ENCODE measurements around the gene MTG2. TPM values are rescaled to one million over a fixed set of nuclear protein-coding genes. Genes with fewer than 3 reads are reported as not detected.

MTG2 gene
- total RNA-seq, 1 donor from 2014 or later: 17.5 TPM

DNA sequence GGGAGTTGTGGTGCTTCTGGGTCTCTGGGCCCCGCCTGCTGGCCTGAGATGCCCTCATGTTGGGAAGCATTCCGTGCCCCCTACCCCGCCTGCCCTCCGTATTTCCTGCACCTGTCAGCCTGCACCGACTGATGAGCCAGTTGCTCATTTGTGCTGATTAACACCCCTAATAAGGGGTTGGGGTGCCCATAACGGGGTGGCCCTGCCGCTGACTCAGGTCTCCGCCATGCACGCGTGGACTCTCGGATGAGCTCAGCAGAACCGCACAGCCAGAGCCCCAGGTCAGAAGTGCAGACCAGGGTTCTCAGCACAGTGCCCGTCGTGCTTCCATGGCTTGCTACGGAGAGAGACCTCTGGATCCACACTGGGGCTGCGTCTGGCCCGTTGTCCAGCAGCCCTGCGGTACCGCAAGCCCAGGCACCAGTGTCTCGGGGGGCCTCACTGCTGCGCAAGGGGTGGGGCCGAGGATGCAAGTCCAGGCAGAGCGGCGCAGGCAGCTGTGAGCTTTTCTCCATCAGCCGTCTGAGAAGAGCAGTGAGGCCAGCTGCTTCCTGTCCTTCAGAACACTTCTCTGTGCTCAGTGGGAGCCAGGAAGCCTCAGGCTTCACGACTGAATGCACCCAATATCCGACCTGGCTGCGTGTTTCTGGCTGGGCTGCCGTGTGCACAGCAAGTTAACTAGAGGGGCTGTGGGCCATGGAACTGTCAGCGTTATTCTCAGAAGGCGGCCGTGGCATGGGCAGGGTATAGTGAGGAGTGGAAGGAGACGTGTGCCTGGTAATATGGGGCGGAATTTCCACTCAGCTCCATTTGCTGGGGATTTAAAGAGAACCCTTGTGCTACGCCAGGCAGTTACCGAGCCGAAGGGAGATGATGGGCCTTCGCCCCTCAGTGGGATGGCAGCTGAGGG, 18.6 kb downstream of the MTG2 start:
- no peak for DNase-seq (ENCODE audit: low spot score in 2 of 2)
- FAIRE-seq: no peak

DNA sequence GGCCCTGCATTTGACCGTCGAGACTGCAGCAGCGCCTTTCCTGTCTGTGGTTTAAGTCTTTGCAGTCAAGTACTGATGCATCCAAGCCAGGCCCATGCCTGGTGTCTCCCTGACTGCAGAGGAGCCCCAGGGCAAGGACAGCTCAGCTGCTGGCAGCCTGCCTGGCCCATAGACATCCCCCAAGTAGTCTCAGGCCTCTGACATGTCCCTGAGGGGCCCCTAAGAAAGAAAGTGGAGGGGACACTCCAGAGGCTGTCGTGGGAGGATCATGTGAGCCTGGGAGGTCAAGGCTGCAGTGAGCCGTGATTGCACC, 19.2 kb downstream of the MTG2 start:
- no peak for FAIRE-seq
- DNase-seq (ENCODE audit: low spot score in 2 of 2): no peak

DNA sequence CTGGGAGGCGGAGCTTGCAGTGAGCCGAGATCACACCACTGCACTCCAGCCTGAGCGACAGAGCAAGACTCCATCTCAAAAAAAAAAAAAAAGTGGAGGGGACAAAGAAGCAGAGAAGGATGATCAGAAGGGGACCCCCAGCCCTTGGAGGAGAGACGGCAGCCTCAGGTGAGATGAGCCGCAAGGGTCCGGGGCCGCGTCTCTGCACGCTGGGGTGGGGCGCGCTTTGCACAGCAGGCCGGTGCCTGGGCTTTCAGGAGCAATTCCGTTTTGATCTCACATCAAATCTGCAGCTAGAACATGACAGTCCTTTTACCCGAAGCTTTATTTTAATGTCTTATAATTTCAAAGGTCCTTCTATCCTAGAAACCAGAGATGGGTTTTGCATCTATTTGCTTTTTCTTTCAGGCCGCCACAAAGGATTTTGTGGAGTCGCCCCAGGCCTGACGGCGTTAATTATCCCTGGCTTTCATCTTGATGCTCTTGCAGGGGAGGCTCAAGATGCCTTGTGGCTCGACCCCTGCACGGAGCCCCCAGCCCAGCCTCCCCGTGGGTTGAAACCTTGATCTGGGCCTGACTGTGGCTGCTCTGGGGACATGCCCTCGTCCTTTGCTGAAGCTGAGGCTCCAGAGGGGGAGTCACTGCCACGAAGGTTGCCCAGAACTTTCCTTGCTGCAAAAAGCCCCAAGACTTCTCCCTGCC, 20.0 kb downstream of the MTG2 start:
- FAIRE-seq (no peak), DNase-seq (ENCODE audit: low spot score in 2 of 2) (no peak)

DNA sequence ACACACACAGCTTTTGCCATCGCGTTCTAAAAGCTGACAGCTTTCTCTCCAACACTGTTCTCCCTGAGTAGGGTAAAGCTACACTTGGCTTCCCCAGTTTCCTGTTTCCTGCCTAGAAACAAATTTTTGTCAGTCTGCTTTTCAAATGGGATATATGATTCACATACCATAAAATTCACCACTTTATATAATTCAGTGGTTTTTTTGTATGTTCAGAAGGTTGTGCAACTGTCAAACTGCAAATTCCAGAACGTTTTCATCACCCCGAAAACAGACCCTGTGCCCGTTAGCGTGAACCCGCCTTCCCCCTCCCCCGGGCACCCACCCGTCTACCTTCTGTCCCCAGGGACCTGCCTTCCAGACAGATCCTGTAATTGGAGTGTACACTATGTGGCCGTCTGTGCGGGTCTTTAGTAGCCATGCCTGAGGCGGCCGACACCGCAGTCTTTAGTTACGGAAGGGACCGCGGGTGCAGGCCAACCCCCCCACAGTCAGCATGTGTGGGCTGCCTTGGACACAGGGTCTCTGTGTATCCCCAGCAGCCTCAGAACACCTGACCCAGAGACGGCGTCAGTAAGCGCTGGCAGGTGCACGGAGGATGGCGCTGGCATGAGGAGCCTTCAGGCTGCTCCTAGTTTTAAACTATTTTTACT, 20.7 kb downstream of the MTG2 start:
- DNase-seq (ENCODE audit: low spot score in 2 of 2) (no peak), FAIRE-seq (no peak)

DNA sequence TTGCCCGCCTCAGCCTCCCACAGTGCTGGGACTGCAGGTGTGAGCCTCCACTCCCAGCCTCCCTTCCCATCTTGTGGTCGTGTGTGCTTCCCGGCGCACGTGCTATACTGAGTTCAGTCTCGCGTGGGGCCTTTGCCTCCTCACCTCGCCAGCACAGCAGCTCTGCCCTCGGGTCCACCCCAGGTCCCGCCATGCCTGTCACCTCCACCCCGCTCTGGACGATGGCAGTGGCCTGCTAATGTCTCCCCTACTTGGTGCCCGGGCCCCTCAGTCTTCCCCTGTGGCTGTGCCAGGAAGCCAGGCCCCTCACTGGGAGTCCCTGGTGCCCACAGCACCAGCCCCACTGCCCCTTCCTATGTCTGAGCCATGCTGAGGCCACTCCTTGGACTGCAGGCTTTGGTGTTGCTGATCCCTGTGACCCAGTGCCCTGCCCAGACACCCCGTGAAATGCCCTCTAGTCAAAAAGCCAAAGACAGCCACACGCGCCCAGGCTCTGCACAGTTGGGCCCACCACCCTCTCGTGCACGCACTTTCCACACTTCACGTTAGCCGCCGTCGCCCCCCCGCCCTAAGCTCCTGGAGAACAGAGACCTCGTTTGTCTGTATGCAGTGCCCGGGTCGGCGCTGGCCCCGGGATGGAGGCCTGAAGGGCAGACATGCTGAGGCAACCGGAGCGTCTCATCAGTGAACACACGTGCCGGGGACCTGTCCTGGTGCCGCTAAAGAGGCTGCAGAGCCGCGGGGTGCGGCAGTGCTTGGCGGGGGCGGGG, 23.0 kb downstream of the MTG2 start:
- FAIRE-seq (no peak), DNase-seq (ENCODE audit: low spot score in 2 of 2) (no peak)

DNA sequence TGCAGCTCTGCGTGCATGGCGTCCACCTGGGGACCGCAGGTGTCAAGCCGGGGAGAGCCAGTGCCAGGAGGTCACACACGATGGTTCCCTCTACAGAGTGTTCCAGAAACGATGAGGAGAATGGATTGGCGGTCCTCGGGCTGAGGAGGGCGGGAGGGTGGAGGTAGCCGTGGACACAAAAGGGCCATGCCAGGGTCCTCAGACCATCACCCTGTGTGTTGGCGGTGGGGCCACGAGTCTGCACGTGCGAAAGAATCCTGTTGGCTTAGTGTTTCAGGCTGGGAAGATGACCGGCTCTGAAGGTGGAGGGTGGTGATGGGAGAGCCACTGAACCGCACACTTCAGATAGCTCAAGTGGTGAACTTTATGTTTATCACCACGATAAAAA, 23.6 kb downstream of the MTG2 start:
- DNase-seq (ENCODE audit: low spot score in 2 of 2) (no peak), FAIRE-seq (no peak)

DNA sequence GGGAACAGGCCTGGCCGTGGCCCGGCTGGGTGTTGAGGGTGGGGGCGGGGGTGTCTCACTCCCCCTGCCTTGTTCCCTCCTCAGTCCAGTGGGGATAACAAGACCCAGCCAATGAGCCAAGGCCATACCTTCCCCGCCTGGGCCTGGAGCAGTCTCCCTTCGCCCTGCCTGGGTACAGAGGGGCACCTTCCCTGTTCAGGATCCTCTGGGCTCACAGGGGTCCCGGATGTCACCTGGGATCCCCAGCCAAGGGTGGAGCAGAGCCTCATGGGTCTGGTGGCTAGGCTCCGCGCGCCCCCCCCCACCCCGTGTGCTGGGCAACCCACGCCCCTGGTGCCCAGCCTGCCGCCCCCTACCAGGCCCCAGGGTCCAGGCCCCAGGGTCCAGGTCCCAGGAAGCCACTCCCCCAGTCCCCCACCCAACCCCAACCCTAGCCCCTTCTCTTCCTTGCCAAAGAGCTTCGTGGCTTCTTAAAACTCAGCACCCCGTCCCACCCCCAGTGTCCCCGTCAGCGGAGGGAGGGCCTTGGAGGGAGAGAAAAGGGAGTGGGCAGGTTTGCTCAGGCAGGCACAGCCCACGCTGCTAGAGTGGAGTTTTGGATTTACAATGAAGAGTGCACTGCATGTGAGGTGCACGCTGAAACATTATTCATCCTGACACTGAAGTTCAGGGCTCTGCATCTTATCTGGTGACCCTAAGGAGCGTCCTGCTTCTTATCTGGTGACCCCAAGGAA, 25.4 kb downstream of the MTG2 start:
- DNase-seq (ENCODE audit: low spot score in 2 of 2): no peak
- no peak for FAIRE-seq

DNA sequence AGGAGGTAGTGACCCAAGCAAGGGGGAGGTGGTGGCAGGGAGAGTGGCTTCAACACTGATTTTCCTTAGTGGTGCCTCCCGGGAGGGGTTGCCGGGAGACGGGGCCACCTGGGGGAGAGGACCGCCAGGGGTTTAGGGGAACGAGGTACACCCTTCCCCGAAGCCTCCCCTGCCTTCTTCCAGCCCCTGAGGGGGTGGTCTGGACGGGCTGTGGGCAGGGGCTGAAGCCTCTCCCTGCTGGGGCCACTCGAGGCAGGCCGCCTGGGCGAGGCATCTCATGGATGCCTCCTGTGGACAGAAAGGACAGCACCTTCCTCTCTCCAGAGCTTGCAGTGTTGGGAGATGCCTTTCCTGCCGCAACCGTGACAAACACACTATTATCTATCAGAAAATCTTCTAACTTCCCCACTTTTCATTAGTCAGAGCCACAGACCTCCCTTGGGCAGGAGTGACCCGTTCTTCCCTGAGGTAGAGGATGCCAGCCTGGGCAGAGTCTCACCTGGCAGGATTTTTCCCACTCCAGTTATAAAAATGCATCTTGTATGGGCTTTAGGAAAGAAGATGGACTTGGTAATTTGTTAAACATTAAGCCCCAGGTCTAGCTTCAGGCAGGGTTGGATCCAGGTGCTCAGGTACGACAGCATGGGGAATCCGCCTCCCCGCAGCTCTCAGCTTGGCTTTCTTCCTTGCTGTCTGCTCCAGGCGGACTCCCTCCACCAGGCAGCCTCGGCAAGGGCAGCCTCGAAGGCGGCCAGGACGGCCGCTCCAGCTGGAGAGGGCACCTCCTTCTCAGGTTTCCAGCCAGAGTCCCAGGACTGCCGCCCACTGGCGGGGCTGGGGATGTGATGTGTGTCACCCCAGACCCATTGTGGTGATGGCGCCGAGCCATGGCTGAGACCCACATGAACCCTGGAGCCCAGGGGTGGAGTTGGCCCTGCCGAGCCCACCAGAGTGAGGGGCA, 26.2 kb downstream of the MTG2 start:
- FAIRE-seq (no peak), DNase-seq (ENCODE audit: low spot score in 2 of 2) (no peak)

DNA sequence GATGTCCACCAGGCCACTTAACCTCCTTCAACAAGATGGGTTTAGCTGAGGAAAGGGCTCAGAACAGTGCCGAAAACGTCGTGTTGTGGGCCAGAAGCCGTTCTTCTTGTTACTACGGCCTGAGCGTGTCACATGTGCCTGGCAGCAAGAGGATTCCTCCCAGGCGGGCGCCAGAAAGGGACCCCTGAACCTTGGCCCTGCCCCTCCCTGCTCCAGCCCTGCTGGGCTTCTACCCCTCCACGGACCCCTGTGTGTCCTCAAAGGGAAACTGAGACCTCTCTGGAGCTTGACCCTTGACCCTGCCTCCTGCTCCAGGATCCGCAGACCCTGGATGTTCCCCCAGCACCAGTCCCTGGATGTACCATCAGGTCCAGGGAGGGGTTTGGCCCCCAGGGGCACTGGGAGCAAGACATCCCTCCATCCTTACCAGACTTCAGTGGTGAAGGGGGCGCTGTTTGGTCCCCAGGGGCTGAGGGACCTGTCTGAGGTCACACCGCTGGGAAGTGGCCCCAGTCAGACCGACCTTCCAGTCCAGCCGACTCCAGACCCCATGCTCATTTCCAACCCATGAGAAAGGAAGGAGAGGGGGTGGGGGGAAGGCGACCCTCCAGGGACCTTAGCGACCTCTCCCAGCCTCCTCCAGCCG, 27.1 kb downstream of the MTG2 start:
- no peak for DNase-seq (ENCODE audit: low spot score in 2 of 2)
- FAIRE-seq: no peak

DNA sequence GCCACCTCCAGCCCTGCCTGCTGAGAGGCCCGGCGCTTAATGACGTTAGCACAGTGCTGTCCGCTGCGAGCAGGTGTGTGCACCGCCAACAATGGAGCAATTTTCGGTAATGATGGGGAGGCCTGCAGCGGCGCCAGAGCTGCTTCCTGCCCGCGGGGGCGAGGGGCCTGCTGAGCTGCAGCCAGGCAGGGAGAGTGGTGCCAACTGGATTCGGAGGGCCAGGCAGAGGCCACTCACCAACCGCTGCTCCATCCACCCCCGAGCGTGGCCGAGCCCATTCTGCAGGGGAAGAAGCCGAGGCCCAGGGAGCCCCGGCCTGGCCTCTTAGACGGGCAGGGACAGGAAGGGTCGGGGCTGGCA, 27.6 kb downstream of the MTG2 start:
- FAIRE-seq: no peak
- DNase-seq (ENCODE audit: low spot score in 2 of 2): no peak

DNA sequence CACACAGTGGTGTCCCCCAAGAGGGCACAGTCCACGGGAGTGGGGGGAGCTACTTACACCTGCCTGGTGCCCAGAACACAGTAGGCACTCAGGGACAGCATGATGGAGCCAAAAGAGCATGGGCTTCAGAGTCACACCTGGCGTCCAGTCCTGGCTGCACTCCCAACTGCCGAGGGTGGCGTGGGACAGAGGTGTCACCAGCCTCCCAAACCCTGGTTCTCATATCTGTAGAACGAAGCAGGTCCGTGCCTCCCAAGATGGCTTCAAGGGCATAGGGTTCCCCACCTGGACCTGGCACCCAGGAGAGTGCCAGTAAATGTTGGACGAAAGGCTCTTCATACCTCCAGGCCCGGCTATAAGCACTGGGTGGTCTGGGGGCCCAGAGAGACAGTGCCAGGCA, 28.4 kb downstream of the MTG2 start:
- DNase-seq (ENCODE audit: low spot score in 2 of 2) (no peak), FAIRE-seq (no peak)

DNA sequence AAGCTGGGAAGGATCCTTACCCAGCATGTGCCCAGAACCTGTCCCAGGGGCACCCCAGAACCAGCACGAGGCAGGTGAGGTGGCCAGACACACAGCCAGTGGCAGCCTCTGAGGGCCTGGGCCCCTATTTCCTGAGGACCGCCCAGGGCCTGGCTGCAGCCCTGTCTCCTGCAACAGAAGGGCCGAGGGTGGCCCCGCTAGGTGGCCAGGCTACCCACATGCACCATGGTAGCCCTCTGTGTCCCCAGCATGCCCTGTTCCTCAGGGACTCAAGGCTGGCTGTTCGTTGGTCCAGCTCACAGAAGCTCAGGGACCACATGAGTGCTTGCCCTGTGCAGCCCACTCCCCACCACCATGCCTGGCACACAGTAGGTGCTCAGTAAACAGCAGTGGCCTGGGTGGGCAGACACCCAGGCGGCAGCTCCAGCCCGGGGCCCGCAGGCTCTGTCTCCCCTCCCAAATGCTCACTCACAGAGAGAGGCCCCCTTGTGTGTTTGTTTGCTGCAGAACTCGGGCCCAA, 29.0 kb downstream of the MTG2 start:
- FAIRE-seq (no peak), DNase-seq (ENCODE audit: low spot score in 2 of 2) (no peak)

DNA sequence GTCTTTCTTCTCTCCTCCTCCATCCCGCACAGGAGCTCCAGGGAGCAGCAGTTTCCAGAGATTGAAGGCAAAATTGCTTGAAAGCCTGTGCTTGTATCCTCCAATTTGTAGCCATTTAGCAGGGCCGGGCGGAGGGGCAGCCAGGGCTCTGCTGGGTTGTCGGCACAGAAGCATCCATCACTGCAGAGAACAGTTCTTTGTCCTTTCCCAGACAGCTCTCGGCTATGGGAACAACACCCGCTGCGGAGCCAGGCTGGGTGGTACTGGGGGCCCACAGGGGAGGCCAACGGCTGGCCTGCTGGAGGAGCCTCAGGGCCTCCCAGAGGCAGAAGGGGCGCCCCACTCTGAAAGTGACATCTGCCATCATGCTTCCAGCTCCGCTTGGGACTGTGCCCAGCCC, 29.5 kb downstream of the MTG2 start:
- no peak for FAIRE-seq
- DNase-seq (ENCODE audit: low spot score in 2 of 2): no peak

DNA sequence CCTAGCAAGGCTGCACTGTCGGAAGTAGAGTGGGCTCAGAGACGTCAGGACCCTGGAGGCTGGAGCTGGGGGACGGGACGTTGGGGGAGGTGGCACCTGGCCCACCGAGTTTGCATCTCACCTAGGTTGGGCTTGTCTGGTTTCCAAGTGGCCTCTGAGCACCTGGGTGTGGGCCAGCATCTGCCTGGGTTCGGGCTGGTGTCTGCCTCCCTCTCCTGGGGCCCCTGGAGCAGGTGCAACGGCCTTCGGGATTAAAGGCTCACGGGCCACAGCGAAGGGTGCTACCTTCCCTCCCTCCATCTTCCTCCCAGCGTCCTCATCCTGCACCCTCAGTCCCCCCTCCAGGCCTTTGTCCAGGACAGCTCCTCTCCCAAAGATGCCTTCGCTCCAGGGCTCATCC, 31.2 kb downstream of the MTG2 start:
- FAIRE-seq (no peak), DNase-seq (ENCODE audit: low spot score in 2 of 2) (no peak)

DNA sequence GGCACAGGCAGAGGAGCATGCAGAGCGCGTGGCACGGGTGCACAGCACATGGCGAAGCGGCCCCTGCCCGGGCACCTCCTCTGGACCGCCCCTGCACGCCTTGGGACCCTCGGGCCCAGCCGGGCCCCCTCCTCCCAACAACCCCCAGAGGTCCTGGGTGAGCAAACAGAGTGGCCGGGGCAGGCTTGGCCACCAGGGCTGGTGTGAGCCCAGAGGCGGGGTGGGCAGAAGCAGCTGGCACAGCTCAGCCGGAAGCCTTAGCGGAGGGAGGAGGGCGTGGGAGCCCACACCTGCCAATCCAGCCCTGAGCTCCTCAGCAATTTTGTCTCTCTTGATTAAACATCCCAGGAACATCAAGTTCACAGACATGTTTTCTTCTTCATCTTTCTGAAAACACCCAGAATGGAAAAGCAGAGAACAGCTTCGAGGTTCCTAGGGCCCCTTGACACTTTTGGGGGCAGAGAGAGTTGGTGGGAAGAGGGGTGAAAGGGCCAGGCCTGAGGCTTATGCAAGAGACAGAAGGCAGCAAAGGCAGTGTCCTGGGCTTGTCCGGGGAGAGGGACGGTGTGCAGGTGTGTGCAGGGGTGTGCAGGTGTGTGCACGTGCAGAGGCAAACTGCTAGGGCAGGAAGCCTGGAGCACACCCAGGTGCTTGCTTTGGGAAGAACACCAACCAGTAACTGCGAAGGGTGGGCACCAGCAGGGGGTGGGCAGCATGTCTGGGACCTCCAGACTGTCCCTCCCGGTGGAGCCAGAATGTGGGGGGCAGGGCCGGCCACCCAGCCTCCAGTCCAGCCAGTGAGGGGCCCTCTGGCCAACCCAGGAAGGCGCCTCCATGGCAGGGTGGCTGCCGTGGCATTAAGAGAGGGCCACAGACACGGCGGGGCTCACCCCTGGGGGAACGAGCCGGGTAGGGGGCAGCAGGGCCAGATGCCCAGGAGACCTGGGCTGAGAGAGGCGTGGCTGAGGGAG, 32.5 kb downstream of the MTG2 start:
- FAIRE-seq (no peak), DNase-seq (ENCODE audit: low spot score in 2 of 2) (no peak)

DNA sequence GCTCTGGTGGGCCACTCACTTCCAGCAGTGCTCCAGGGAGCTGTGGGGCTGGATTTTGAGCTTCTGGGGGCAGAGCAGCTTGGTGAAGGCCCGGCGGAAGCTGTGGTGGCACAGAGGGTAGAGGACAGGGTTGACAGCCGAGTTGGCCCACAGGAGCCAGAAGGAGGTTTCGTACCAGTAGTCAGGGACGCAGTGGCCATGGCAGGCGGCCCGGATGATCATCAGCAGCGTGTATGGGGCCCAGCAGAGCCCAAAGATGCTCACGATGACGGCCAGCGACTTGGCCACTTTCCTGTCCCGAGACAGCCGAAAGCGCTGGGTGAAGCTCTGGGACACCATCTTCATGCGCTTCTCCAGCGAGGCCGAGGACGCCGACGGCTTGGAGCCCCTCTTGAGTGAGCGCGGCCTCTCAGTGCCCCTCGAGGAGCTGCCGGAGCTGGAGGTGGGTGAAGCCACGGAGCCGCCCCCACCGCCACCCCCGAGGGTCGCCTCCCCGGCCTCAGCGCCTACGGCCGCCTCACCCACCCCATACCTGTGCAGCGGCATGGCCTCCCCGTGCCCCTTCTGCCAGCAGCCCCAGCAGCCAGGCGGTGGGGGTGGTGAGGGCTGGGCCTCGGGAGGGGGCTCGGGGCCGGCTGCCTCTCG, 33.3 kb downstream of the MTG2 start:
- DNase-seq (ENCODE audit: low spot score in 2 of 2) (no peak), FAIRE-seq (no peak)
